ENCODE measurements around the gene GARIN6. TPM values are rescaled to one million over a fixed set of nuclear protein-coding genes. Genes with fewer than 3 reads are reported as not detected.

The GARIN6 gene
- total RNA-seq (not detected), polyA plus RNA-seq (not detected)

- H3K36me3 Mint-ChIP-seq: no peaks in the 10 kb centered on the region
- H3K4me1 ChIP-seq (ENCODE audit: insufficient read depth, low read length): no peaks in the 10 kb centered on the region
- ChIA-PET CTCF (ENCODE audit: partially characterized antibody) (no interaction called here), POLR2A (ENCODE audit: partially characterized antibody) (no interaction called here)
- no peak within 1 kb of the TSS for H3K27ac Mint-ChIP-seq
- no peak within 1 kb of the TSS for H3K4me3 ChIP-seq (ENCODE audit: low read length in 2 of 2)
- H3K27me3 Mint-ChIP-seq: no peaks in the 10 kb centered on the region
- H3K27ac ChIP-seq (ENCODE audit: low read depth, low read length): no peak within 1 kb of the TSS
- H3K36me3 ChIP-seq (ENCODE audit: insufficient read depth, low read length): no peaks in the 10 kb centered on the region
- H3K9me3 ChIP-seq (ENCODE audit: control insufficient read depth in 1 of 2, low read length in 2 of 2): no peaks in the 10 kb centered on the region
- no peak within 1 kb of the TSS for H3K4me3 Mint-ChIP-seq
- peaks cover 0 to 3% (median 2%) of the 10 kb centered on the region in 8 donors for H3K9me3 Mint-ChIP-seq
- intact Hi-C loops (cut with micrococcal nuclease): no loop called here
- DNase-seq: no peak
- H3K4me1 Mint-ChIP-seq: no peaks in the 10 kb centered on the region
- no peaks in the 10 kb centered on the region for H3K27me3 ChIP-seq (ENCODE audit: insufficient read depth, low read length)
Measured at GRCh38 chr12:99647453-99647852, at the start of gene GARIN6. GARIN6 (plus strand) TSS chr12:99647753; CDS start chr12:99648175, 422 bp downstream.

DNA sequence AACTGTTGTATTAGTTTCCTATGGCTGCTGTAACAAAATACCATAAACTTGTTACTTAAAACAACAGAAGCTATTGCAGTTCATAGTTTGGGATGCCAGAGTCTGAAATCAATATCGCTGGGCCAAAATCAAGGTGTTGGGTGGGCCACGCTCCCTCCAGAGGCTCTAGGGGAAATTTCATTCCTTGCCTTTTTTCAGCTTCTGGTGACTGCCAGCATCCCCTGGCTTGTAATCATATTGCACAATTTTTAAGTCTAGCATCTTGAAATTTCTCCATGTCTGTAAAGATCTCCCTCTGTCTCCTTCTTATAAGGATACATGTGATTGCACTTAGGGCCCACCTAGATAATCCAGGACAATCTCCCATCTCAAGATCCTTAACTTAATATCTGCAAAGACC is 48.8 kb upstream of the GARIN6 start:
- intact Hi-C loops (cut with micrococcal nuclease): no loop called here
- Mint-ChIP-seq H3K4me1 (no peaks in the 10 kb centered on the region), H3K27me3 (no peaks in the 10 kb centered on the region), H3K36me3 (no peaks in the 10 kb centered on the region), H3K9me3 (peaks cover 0 to 14% (median 3%) of the 10 kb centered on the region in 8 donors), H3K4me3 (no peak overlapping the region), H3K27ac (no peak overlapping the region)
- H3K36me3 ChIP-seq (ENCODE audit: insufficient read depth, low read length): no peaks in the 10 kb centered on the region
- POLR2A ChIA-PET (ENCODE audit: partially characterized antibody): no interaction called here
- H3K27ac ChIP-seq (ENCODE audit: low read depth, low read length): no peak overlapping the region
- DNase-seq: no peak
- no peak overlapping the region for H3K4me3 ChIP-seq (ENCODE audit: low read length in 2 of 2)
- CTCF ChIA-PET (ENCODE audit: partially characterized antibody): no interaction called here
- H3K9me3 ChIP-seq (ENCODE audit: control insufficient read depth in 1 of 2, low read length in 2 of 2): no peaks in the 10 kb centered on the region
- no peaks in the 10 kb centered on the region for H3K4me1 ChIP-seq (ENCODE audit: insufficient read depth, low read length)
- H3K27me3 ChIP-seq (ENCODE audit: insufficient read depth, low read length): no peaks in the 10 kb centered on the region

DNA sequence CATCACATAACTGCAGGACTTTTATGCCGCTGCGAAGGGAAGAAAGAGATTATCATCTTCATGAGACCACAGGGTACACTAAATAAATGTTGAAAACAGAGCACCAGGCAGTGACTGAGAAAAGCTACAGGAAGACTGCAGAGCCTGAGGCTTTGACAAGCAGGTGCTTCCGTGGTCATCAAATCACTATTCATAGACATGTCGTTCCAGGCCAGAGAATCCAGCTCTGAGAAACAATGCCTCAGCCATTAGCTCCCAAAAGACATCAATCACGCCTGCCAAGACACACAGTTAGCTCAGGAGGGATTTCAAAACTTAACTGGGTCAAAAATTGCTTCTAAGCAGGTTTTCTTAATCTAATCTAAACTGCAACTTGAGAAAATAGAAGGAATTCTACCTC is 47.2 kb upstream of the GARIN6 start:
- CTCF ChIA-PET (ENCODE audit: partially characterized antibody): no interaction called here

DNA sequence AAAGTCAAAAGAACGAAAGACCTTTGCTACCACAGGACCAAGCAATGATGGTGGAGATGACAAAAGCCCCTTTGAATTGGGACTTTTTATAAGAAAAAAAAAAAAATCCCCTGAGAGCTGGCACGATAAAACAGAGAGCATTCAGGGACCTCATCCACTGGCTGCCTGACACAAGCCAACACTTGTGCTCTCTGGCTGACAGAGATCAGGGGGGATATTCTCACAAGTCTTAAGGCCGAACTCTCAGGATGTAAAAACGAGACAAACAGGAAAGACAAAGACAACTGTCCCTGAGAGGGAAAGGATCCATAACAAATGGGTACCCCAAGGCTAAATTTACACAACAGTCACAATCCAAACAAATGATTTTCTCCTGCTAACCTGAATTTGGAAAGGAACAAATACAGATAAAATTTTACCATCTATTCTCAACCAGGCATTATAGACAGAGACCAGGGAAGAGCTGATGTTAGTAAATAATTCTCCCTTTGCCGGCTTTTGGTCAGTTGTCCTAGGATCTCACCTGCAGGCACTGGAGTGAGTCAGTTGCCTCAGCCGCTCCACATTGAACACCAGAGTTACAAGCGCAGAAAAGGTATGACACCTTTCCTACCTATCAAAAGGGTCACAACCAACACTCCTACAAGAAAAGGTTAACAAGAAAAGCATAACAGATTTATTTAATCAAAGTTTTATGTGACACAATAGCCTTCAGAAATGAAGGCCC is 37.9 kb upstream of the GARIN6 start:
- ChIA-PET CTCF (ENCODE audit: partially characterized antibody) (no interaction called here), POLR2A (ENCODE audit: partially characterized antibody) (no interaction called here)
- Mint-ChIP-seq H3K4me1 (no peaks in the 10 kb centered on the region), H3K27ac (no peak overlapping the region), H3K4me3 (no peak overlapping the region), H3K9me3 (peaks cover 0 to 12% (median 3%) of the 10 kb centered on the region in 8 donors), H3K36me3 (no peaks in the 10 kb centered on the region), H3K27me3 (no peaks in the 10 kb centered on the region)
- intact Hi-C loops (cut with micrococcal nuclease): no loop called here
- H3K27me3 ChIP-seq (ENCODE audit: insufficient read depth, low read length): no peaks in the 10 kb centered on the region
- H3K36me3 ChIP-seq (ENCODE audit: insufficient read depth, low read length): no peaks in the 10 kb centered on the region
- no peak overlapping the region for H3K4me3 ChIP-seq (ENCODE audit: low read length in 2 of 2)
- no peaks in the 10 kb centered on the region for H3K9me3 ChIP-seq (ENCODE audit: control insufficient read depth in 1 of 2, low read length in 2 of 2)
- no peaks in the 10 kb centered on the region for H3K4me1 ChIP-seq (ENCODE audit: insufficient read depth, low read length)
- no peak overlapping the region for H3K27ac ChIP-seq (ENCODE audit: low read depth, low read length)
- DNase-seq: no peak

More for the DNA sequence above, 47.2 kb upstream of the GARIN6 start:
- peaks cover 0 to 6% (median 1%) of the 10 kb centered on the region in 8 donors for H3K9me3 Mint-ChIP-seq
- H3K27ac Mint-ChIP-seq: no peak overlapping the region
- H3K27me3 Mint-ChIP-seq: no peaks in the 10 kb centered on the region
- Histone ChIP-seq H3K9me3 (ENCODE audit: control insufficient read depth in 1 of 2, low read length in 2 of 2) (no peaks in the 10 kb centered on the region), H3K27me3 (ENCODE audit: insufficient read depth, low read length) (no peaks in the 10 kb centered on the region), H3K27ac (ENCODE audit: low read depth, low read length) (no peak overlapping the region), H3K4me3 (ENCODE audit: low read length in 2 of 2) (no peak overlapping the region), H3K36me3 (ENCODE audit: insufficient read depth, low read length) (no peaks in the 10 kb centered on the region), H3K4me1 (ENCODE audit: insufficient read depth, low read length) (no peaks in the 10 kb centered on the region)
- POLR2A ChIA-PET (ENCODE audit: partially characterized antibody): no interaction called here
- intact Hi-C loops (cut with micrococcal nuclease): no loop called here
- no peaks in the 10 kb centered on the region for H3K4me1 Mint-ChIP-seq
- H3K4me3 Mint-ChIP-seq: no peak overlapping the region
- no peaks in the 10 kb centered on the region for H3K36me3 Mint-ChIP-seq
- no peak for DNase-seq

DNA sequence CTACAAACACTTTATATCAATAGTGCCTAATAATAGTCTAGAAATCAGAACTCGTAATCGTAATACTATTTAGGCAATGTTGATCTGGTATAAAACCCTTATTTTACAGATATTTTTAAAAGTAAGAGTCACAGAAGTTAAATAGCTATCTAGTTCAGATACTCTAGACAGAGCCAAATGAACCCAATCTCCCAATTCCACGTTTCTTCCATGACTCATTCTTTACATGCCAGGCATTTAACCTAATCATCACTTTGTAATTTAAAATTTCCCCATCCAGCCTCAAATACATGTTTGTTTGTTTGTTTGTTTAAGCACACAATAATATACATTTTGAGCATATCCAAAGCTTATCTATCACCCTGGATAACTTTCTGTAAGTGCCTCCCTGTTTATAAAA is 36.4 kb upstream of the GARIN6 start:
- Mint-ChIP-seq H3K27me3 (no peaks in the 10 kb centered on the region), H3K27ac (no peak overlapping the region), H3K4me1 (no peaks in the 10 kb centered on the region), H3K36me3 (no peaks in the 10 kb centered on the region), H3K9me3 (peaks cover 0 to 15% (median 6%) of the 10 kb centered on the region in 8 donors), H3K4me3 (no peak overlapping the region)
- no peak overlapping the region for H3K4me3 ChIP-seq (ENCODE audit: low read length in 2 of 2)
- no peaks in the 10 kb centered on the region for H3K9me3 ChIP-seq (ENCODE audit: control insufficient read depth in 1 of 2, low read length in 2 of 2)
- H3K4me1 ChIP-seq (ENCODE audit: insufficient read depth, low read length): no peaks in the 10 kb centered on the region
- CTCF ChIA-PET (ENCODE audit: partially characterized antibody): no interaction called here
- POLR2A ChIA-PET (ENCODE audit: partially characterized antibody): no interaction called here
- intact Hi-C loops (cut with micrococcal nuclease): no loop called here
- no peaks in the 10 kb centered on the region for H3K27me3 ChIP-seq (ENCODE audit: insufficient read depth, low read length)
- no peak for DNase-seq
- no peak overlapping the region for H3K27ac ChIP-seq (ENCODE audit: low read depth, low read length)
- H3K36me3 ChIP-seq (ENCODE audit: insufficient read depth, low read length): no peaks in the 10 kb centered on the region

DNA sequence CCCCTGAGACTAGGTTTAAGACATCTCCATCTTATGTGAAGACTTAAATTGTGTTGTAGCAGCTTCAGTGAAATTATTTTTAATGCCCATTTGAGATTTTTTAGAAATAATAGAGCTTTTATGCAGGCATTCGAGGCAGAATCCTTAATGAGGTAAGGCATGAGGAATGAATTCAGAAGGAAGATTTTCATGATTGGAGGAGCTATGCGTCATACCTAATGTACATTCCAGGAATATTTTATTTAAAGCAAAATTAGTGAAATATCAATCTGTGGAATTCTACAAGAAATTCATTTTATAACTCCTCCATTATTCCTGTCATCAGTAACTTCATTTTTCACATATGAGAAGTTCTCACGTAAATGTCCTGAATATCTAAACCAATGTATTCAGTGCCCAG is 36.0 kb upstream of the GARIN6 start:
- no peak overlapping the region for H3K4me3 ChIP-seq (ENCODE audit: low read length in 2 of 2)
- Mint-ChIP-seq H3K27me3 (no peaks in the 10 kb centered on the region), H3K4me1 (no peaks in the 10 kb centered on the region), H3K36me3 (no peaks in the 10 kb centered on the region), H3K27ac (no peak overlapping the region), H3K9me3 (peaks cover 0 to 15% (median 6%) of the 10 kb centered on the region in 8 donors), H3K4me3 (no peak overlapping the region)
- H3K4me1 ChIP-seq (ENCODE audit: insufficient read depth, low read length): no peaks in the 10 kb centered on the region
- no peak for DNase-seq
- ChIA-PET CTCF (ENCODE audit: partially characterized antibody) (no interaction called here), POLR2A (ENCODE audit: partially characterized antibody) (no interaction called here)
- no peaks in the 10 kb centered on the region for H3K9me3 ChIP-seq (ENCODE audit: control insufficient read depth in 1 of 2, low read length in 2 of 2)
- H3K27ac ChIP-seq (ENCODE audit: low read depth, low read length): no peak overlapping the region
- no peaks in the 10 kb centered on the region for H3K27me3 ChIP-seq (ENCODE audit: insufficient read depth, low read length)
- no peaks in the 10 kb centered on the region for H3K36me3 ChIP-seq (ENCODE audit: insufficient read depth, low read length)
- intact Hi-C loops (cut with micrococcal nuclease): no loop called here

GRCh38 chr12:99618657-99619056 is 28.9 kb upstream of the GARIN6 start:
- H3K36me3 Mint-ChIP-seq: no peaks in the 10 kb centered on the region
- no peak overlapping the region for H3K27ac Mint-ChIP-seq
- Histone ChIP-seq H3K27me3 (ENCODE audit: insufficient read depth, low read length) (no peaks in the 10 kb centered on the region), H3K36me3 (ENCODE audit: insufficient read depth, low read length) (no peaks in the 10 kb centered on the region), H3K27ac (ENCODE audit: low read depth, low read length) (no peak overlapping the region), H3K4me3 (ENCODE audit: low read length in 2 of 2) (no peak overlapping the region), H3K9me3 (ENCODE audit: control insufficient read depth in 1 of 2, low read length in 2 of 2) (peaks cover 0 to 3% of the 10 kb centered on the region in 2 donors), H3K4me1 (ENCODE audit: insufficient read depth, low read length) (no peaks in the 10 kb centered on the region)
- H3K9me3 Mint-ChIP-seq: peaks cover 2 to 40% (median 14%) of the 10 kb centered on the region in 8 donors
- no peak for DNase-seq
- no peaks in the 10 kb centered on the region for H3K4me1 Mint-ChIP-seq
- ChIA-PET CTCF (ENCODE audit: partially characterized antibody) (no interaction called here), POLR2A (ENCODE audit: partially characterized antibody) (no interaction called here)
- H3K4me3 Mint-ChIP-seq: no peak overlapping the region
- H3K27me3 Mint-ChIP-seq: no peaks in the 10 kb centered on the region
- intact Hi-C loops (cut with micrococcal nuclease): no loop called here

Data from CD4-positive, alpha-beta memory T cell (primary cell).